IMR-90 (cell line): ENCODE results near the gene TSPYL4. TPM values are rescaled to one million over a fixed set of nuclear protein-coding genes. Genes with fewer than 3 reads are reported as not detected.

ENCODE experiments used
- ATAC-seq: fragments of 200-7000 bp; cut with Tn5 transposase; 2 replicates; pipeline ENCODE4 v1.9.1; 2020; ENCODE audit warnings: low read depth, mild to moderate bottlenecking, moderate library complexity
- BruUV-seq: library from RNA; stranded (reverse); fragments of 400-500 nt; replicated peaks from 2 replicates; lab custom pipeline; 2021; lab: Mats Ljungman, UMichigan
- CTCF ChIA-PET: fragments of 300-600 bp; formaldehyde crosslinking; extraction: SDS; loops from one replicate; lab custom pipeline; 2021; ENCODE audit warnings: antibody characterized with exemption; lab: Yijun Ruan, JAX
- POLR2A ChIA-PET: fragments of 300-600 bp; sonication (Branson Sonifier 250); formaldehyde crosslinking; loops from one replicate; lab custom pipeline; 2022; ENCODE audit warnings: antibody characterized with exemption; ENCODE audit not compliant: unreplicated experiment; lab: Charles Lee
- DNase-seq: peaks from one replicate; pipeline ENCODE4 v3.0.0; 2013
- H2AFZ ChIP-seq: replicated peaks from 2 replicates; pipeline ENCODE3; 2013; ENCODE audit warnings: low read length, mild to moderate bottlenecking; ENCODE audit not compliant: poor library complexity
- H2AK5ac ChIP-seq: 2 replicates; pipeline ENCODE4 v1.6.1; 2013; ENCODE audit warnings: low read depth, low read length, inconsistent platforms
- H2AK9ac ChIP-seq: replicated peaks from 2 replicates; pipeline ENCODE3; 2013; ENCODE audit warnings: mild to moderate bottlenecking, low read depth, low read length, moderate library complexity; ENCODE audit not compliant: poor library complexity
- H2BK120ac ChIP-seq: 2 replicates; pipeline ENCODE4 v1.6.1; 2013; ENCODE audit warnings: low read depth, low read length, inconsistent platforms
- H2BK15ac ChIP-seq: 3 replicates; pipeline ENCODE4 v1.6.1; 2013; ENCODE audit warnings: low read depth, low read length, inconsistent platforms
- H2BK20ac ChIP-seq: 2 replicates; pipeline ENCODE4 v1.6.1; 2013; ENCODE audit warnings: low read depth, mild to moderate bottlenecking, inconsistent platforms, low read length, moderate library complexity
- H2BK5ac ChIP-seq: 2 replicates; pipeline ENCODE4 v1.6.1; 2013; ENCODE audit warnings: mild to moderate bottlenecking, low read depth, low read length, inconsistent platforms; ENCODE audit not compliant: poor library complexity, severe bottlenecking
- H3K14ac ChIP-seq: replicated peaks from 2 replicates; pipeline ENCODE4 v1.6.1; 2013; ENCODE audit warnings: low read depth, low read length, inconsistent platforms
- H3K18ac ChIP-seq: 2 replicates; pipeline ENCODE4 v1.6.1; 2013; ENCODE audit warnings: low read depth, low read length, control low read depth
- H3K23ac ChIP-seq: 2 replicates; pipeline ENCODE4 v1.6.1; 2013; ENCODE audit warnings: low read depth, low read length, inconsistent platforms
- H3K27ac ChIP-seq: 2 replicates; pipeline ENCODE4 v1.5.1; 2013; ENCODE audit warnings: mild to moderate bottlenecking, control low read depth, low read length; ENCODE audit not compliant: insufficient read depth
- H3K27me3 ChIP-seq: 2 replicates; pipeline ENCODE4 v1.6.1; 2013; ENCODE audit warnings: low read length; ENCODE audit not compliant: control insufficient read depth, insufficient read depth
- H3K36me3 ChIP-seq: 2 replicates; pipeline ENCODE4 v1.6.1; 2013; ENCODE audit warnings: low read length, mixed read lengths; ENCODE audit not compliant: control insufficient read depth, insufficient read depth
- H3K4ac ChIP-seq: 2 replicates; pipeline ENCODE4 v1.6.1; 2013; ENCODE audit warnings: low read depth, low read length, inconsistent platforms
- H3K4me1 ChIP-seq: 2 replicates; pipeline ENCODE4 v1.6.1; 2013; ENCODE audit warnings: low read length, mixed read lengths; ENCODE audit not compliant: control insufficient read depth, insufficient read depth
- H3K4me2 ChIP-seq: 2 replicates; pipeline ENCODE4 v1.6.1; 2013; ENCODE audit warnings: low read depth, mild to moderate bottlenecking, control low read depth, low read length, moderate library complexity
- H3K4me3 ChIP-seq: 2 replicates; pipeline ENCODE4 v1.5.1; 2013; ENCODE audit warnings: low read depth, mild to moderate bottlenecking, control low read depth, low read length, moderate library complexity; ENCODE audit not compliant: insufficient read depth
- H3K56ac ChIP-seq: 2 replicates; pipeline ENCODE4 v1.6.1; 2013; ENCODE audit warnings: low read length, inconsistent platforms; ENCODE audit not compliant: insufficient read depth; ENCODE audit errors: extremely low read depth
- H3K79me1 ChIP-seq, 2 experiments: 2 replicates each; pipeline ENCODE4 v1.6.1; 2013; ENCODE audit warnings: low read length in 2 of 2, inconsistent platforms in 1 of 2, low read depth in 1 of 2
- H3K9ac ChIP-seq: 2 replicates; pipeline ENCODE4 v1.6.1; 2013; ENCODE audit warnings: low read depth, low read length, control low read depth
- H3K9me1 ChIP-seq: 2 replicates; pipeline ENCODE4 v1.6.1; 2013; ENCODE audit warnings: low read length, inconsistent platforms; ENCODE audit not compliant: insufficient read depth
- H3K9me3 ChIP-seq: 2 replicates; pipeline ENCODE4 v1.6.1; 2013; ENCODE audit warnings: low read length; ENCODE audit not compliant: control insufficient read depth, insufficient read depth
- H4K20me1 ChIP-seq: 2 replicates; pipeline ENCODE4 v1.6.1; 2013; ENCODE audit warnings: low read length, inconsistent platforms; ENCODE audit not compliant: insufficient read depth
- H4K5ac ChIP-seq: 2 replicates; pipeline ENCODE4 v1.6.1; 2013; ENCODE audit warnings: mild to moderate bottlenecking, low read depth, low read length, control low read depth
- H4K8ac ChIP-seq, 2 experiments: 2 replicates each; pipeline ENCODE4 v1.6.1; 2013; ENCODE audit warnings: low read depth in 2 of 2, low read length in 2 of 2, control low read depth in 1 of 2, inconsistent platforms in 1 of 2
- H4K91ac ChIP-seq: 2 replicates; pipeline ENCODE4 v1.6.1; 2013; ENCODE audit warnings: low read depth, low read length, inconsistent platforms; ENCODE audit not compliant: insufficient read depth
- BHLHE40 ChIP-seq: fragments of 150-350 bp; IDR thresholded peaks from 2 replicates; pipeline ENCODE4 v1.6.1; 2016; ENCODE audit warnings: mild to moderate bottlenecking, low read depth, low read length
- CTCF ChIP-seq: conservative IDR thresholded peaks from 2 replicates; pipeline ENCODE4 v1.5.1; 2012; ENCODE audit warnings: mild to moderate bottlenecking, low read depth, low read length, improper control_type of control experiment
- MAFK ChIP-seq: IDR thresholded peaks from 2 replicates; pipeline ENCODE4 v1.6.1; 2012; ENCODE audit warnings: low read depth, low read length, improper control_type of control experiment
- MAZ ChIP-seq: IDR thresholded peaks from 2 replicates; pipeline ENCODE4 v1.6.1; 2012; ENCODE audit warnings: low read depth, mild to moderate bottlenecking, low read length, improper control_type of control experiment, moderate library complexity, borderline replicate concordance
- MXI1 ChIP-seq: IDR thresholded peaks from 2 replicates; pipeline ENCODE4 v1.6.1; 2012; ENCODE audit warnings: low read depth, mild to moderate bottlenecking, low read length, moderate library complexity, borderline replicate concordance
- POLR2A ChIP-seq: IDR thresholded peaks from 2 replicates; pipeline ENCODE4 v1.6.1; 2012; ENCODE audit warnings: mild to moderate bottlenecking, low read depth, low read length
- RFX5 ChIP-seq: IDR thresholded peaks from 2 replicates; pipeline ENCODE4 v1.8.0; 2012; ENCODE audit warnings: low read depth, mild to moderate bottlenecking, low read length, moderate library complexity
- SMC3 ChIP-seq: fragments of 150-350 bp; IDR thresholded peaks from 2 replicates; pipeline ENCODE4 v1.6.1; 2016; ENCODE audit warnings: low read depth, mild to moderate bottlenecking, antibody characterized with exemption, low read length, moderate library complexity
- USF2 ChIP-seq: fragments of 150-350 bp; IDR thresholded peaks from 2 replicates; pipeline ENCODE4 v1.6.1; 2017; ENCODE audit warnings: mild to moderate bottlenecking, antibody characterized with exemption, low read length, low read depth
- WGBS, 2 experiments: methylation state at CpG; one replicate each; pipeline versions ENCODE4 v1.1.5 to v1.1.7; 2013; ENCODE audit warnings: missing lambda C conversion rate in 2 of 2; ENCODE audit not compliant: insufficient read length in 1 of 2; ENCODE audit errors: extremely low coverage in 2 of 2; 5-methylcytosine and 5-hydroxymethylcytosine counted together
- dilution Hi-C: fragments of 300-500 bp; cut with HindIII; formaldehyde crosslinking; loops from one replicate; pipeline ENCODE4 v1.14.3; 2018; ENCODE audit warnings: low sequenced_read_pairs; ENCODE audit not compliant: unreplicated experiment
- in situ Hi-C: fragments of 300-500 bp; cut with MboI; formaldehyde crosslinking; loops from 3 replicates; pipeline ENCODE4 v1.14.3; 2019; ENCODE audit warnings: low sequenced_read_pairs, inconsistent platforms, mixed read lengths
- intact Hi-C: fragments of 100-400 bp; cut with micrococcal nuclease; formaldehyde crosslinking; loops from 2 replicates; pipeline ENCODE4 v1.10.0; 2022
- polyA plus RNA-seq, 3 experiments: library from polyadenylated mRNA; depleted of rRNA; stranded (reverse); fragments of >200 nt; gene quantifications; 2 replicates each; pipeline ENCODE4 v1.2.3, GENCODE V29; 2012; ENCODE audit warnings: low replicate concordance in 1 of 3
- total RNA-seq: library from RNA; depleted of rRNA; stranded (reverse); fragments of >200 nt; gene quantifications from 2 replicates; pipeline ENCODE4 v1.2.3, GENCODE V29; 2012

The TSPYL4 gene
- total and polyA plus RNA-seq, 2 of the 4 experiments (the other 2 are of a cell fraction), result 22.0 to 29.9 TPM

DNA sequence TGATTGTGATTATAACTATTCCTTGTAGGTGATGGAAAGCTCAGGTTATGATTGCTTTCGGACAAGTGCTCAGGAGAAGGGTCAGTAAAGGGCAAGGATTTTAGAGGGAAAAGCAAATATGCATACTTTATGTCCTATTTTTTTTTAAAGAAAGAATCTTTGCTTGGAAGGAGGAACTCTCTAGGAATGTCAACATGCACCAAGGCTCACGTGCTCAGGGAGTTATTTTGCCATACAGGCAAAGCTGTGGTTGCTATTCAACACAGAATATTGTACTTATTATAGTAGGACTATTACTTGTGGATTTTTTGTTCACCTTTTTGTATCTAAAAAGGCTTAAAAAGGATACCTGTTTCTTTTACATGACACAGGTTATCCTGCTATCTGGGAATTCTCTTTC, 28.8 kb upstream of the TSPYL4 start:
- Histone ChIP-seq H2AK5ac (no peak overlapping the region), H2BK120ac (no peak overlapping the region), H3K23ac (no peak overlapping the region), H3K27me3 (no peaks in the 10 kb centered on the region), H4K8ac (no peak overlapping the region), H2BK5ac (no peak overlapping the region), H4K91ac (no peak overlapping the region), H3K4ac (no peak overlapping the region), H3K79me1 (peaks cover 0 to 24% of the 10 kb centered on the region in 2 experiments; a peak in 3 of 4 replicates), H3K36me3 (0 out of 2 replicates have a peak, but pooled peaks cover 4% of the 10 kb centered on the region), H3K9me1 (peaks cover 5% of the 10 kb centered on the region), H3K56ac (no peak overlapping the region), H2BK20ac (no peak overlapping the region), H3K14ac (no peak overlapping the region), H3K4me1 (peaks cover 6% of the 10 kb centered on the region), H2AFZ (no peak overlapping the region), H4K20me1 (peaks cover 15% of the 10 kb centered on the region), H2BK15ac (no peak overlapping the region), H3K4me2 (no peak overlapping the region), H3K9ac (no peak overlapping the region), H4K5ac (no peak overlapping the region), H3K9me3 (no peaks in the 10 kb centered on the region), H2AK9ac (no peak overlapping the region), H3K27ac (no peak overlapping the region), H3K4me3 (no peak overlapping the region), H3K18ac (no peak overlapping the region)
- dilution Hi-C loops, result no loop called here
- BruUV-seq, result no TSS peak
- ATAC-seq (no peak), DNase-seq (peak; percentile 23)
- no CpG with 5 or more reads among the region's 2 CpGs for WGBS, 2 experiments
- in situ Hi-C loops, result loop anchor here (25.0 kb wide), 1 partner anchor 155 kb away; no protein-coding TSS in a partner anchor
- TF ChIP-seq BHLHE40 (peak; percentile 87; the same call in 1 of the 2 replicates), MAZ (no peak), USF2 (peak; percentile 37; the same call in 1 of the 2 replicates), POLR2A (no peak), SMC3 (no peak), MAFK (no peak), RFX5 (no peak), MXI1 (no peak), CTCF (no peak)
- ChIA-PET POLR2A (no interaction called here), CTCF (interaction anchor here (0.7 to 0.8 kb wide), 3 partner anchors 229 to 290 kb away, joined by 4 to 7 read pairs (median 4); partner anchors contain the start of gene CALHM5)
- intact Hi-C loops, result no loop called here
